Measurements from ENCODE around the gene AURKA. TPM values are rescaled to one million over a fixed set of nuclear protein-coding genes. Genes with fewer than 3 reads are reported as not detected.

The AURKA gene
- total and polyA plus RNA-seq, 9 of the 15 experiments (the other 6 are each of a cell fraction or from before 2014, with no cell fraction given): 72.7 to 162 (median 113) TPM

DNA sequence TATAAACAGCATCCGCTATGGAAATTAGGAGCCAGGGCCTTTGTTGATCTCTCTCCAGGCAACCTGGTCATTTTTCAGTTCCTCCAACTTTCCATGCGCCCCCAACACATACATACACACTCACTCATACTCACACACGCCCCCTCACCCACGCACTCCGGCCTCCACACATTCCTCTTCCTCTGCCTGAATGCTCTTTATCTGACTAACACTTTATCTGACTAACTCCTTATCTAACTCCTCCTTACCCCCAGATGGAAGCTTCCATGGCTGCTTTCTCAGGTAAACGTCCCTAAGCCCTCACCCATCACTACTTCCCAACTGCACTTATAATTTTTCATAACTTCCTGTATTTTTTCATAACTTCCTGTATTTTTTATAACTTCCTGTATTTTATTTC, 37.5 kb upstream of the AURKA start (continued):
- TF ChIP-seq, protein P1, sequence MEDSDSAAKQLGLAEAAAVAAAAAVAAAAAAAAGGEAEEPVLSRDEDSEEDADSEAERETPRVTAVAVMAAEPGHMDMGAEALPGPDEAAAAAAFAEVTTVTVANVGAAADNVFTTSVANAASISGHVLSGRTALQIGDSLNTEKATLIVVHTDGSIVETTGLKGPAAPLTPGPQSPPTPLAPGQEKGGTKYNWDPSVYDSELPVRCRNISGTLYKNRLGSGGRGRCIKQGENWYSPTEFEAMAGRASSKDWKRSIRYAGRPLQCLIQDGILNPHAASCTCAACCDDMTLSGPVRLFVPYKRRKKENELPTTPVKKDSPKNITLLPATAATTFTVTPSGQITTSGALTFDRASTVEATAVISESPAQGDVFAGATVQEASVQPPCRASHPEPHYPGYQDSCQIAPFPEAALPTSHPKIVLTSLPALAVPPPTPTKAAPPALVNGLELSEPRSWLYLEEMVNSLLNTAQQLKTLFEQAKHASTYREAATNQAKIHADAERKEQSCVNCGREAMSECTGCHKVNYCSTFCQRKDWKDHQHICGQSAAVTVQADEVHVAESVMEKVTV (CRISPR knock-in tag; IDR thresholded peaks at IDR 0.05): no peak
- TF ChIP-seq ILK (tag; IDR thresholded peaks at IDR 0.05; ENCODE audit: borderline replicate concordance, low read depth): no peak
- TF ChIP-seq TRIM24 (IDR thresholded peaks at IDR 0.05): peak; percentile 62 to 74
- no peak for TF ChIP-seq NEUROD1 (IDR thresholded peaks at IDR 0.05; ENCODE audit: borderline replicate concordance, low read depth, low read length, partially characterized antibody)
- peak; percentile 43; the same call in 1 of the 2 replicates for TF ChIP-seq RFX1 (IDR thresholded peaks at IDR 0.05)
- no peak for TF ChIP-seq ZNF668 (CRISPR knock-in tag; IDR thresholded peaks at IDR 0.05)
- peak; percentile 15; the same call in 1 of the 2 replicates for TF ChIP-seq KLF16 (IDR thresholded peaks at IDR 0.05)
- TF ChIP-seq, protein P2, sequence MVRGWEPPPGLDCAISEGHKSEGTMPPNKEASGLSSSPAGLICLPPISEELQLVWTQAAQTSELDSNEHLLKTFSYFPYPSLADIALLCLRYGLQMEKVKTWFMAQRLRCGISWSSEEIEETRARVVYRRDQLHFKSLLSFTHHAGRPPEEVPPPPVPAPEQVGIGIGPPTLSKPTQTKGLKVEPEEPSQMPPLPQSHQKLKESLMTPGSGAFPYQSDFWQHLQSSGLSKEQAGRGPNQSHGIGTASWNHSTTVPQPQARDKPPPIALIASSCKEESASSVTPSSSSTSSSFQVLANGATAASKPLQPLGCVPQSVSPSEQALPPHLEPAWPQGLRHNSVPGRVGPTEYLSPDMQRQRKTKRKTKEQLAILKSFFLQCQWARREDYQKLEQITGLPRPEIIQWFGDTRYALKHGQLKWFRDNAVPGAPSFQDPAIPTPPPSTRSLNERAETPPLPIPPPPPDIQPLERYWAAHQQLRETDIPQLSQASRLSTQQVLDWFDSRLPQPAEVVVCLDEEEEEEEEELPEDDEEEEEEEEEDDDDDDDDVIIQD (CRISPR knock-in tag; IDR thresholded peaks at IDR 0.05): no peak
- TF ChIP-seq MEF2D (tag; conservative IDR thresholded peaks at IDR 0.05; ENCODE audit: low read depth): no peak
- no peak for TF ChIP-seq ETV5 (CRISPR knock-in tag; IDR thresholded peaks at IDR 0.05; ENCODE audit: low read depth)
- TF ChIP-seq, protein P3, sequence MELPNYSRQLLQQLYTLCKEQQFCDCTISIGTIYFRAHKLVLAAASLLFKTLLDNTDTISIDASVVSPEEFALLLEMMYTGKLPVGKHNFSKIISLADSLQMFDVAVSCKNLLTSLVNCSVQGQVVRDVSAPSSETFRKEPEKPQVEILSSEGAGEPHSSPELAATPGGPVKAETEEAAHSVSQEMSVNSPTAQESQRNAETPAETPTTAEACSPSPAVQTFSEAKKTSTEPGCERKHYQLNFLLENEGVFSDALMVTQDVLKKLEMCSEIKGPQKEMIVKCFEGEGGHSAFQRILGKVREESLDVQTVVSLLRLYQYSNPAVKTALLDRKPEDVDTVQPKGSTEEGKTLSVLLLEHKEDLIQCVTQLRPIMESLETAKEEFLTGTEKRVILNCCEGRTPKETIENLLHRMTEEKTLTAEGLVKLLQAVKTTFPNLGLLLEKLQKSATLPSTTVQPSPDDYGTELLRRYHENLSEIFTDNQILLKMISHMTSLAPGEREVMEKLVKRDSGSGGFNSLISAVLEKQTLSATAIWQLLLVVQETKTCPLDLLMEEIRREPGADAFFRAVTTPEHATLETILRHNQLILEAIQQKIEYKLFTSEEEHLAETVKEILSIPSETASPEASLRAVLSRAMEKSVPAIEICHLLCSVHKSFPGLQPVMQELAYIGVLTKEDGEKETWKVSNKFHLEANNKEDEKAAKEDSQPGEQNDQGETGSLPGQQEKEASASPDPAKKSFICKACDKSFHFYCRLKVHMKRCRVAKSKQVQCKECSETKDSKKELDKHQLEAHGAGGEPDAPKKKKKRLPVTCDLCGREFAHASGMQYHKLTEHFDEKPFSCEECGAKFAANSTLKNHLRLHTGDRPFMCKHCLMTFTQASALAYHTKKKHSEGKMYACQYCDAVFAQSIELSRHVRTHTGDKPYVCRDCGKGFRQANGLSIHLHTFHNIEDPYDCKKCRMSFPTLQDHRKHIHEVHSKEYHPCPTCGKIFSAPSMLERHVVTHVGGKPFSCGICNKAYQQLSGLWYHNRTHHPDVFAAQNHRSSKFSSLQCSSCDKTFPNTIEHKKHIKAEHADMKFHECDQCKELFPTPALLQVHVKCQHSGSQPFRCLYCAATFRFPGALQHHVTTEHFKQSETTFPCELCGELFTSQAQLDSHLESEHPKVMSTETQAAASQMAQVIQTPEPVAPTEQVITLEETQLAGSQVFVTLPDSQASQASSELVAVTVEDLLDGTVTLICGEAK (IDR thresholded peaks at IDR 0.05): 0 out of 2 replicates have a peak, but pooled peaks have one; percentile 22
- TF ChIP-seq, protein P3 (CRISPR knock-in tag; IDR thresholded peaks at IDR 0.05): no peak
- no peak for TF ChIP-seq SMARCB1 (IDR thresholded peaks at IDR 0.05; ENCODE audit: insufficient read length, low read depth)
- peak; percentile 49; the same call in 1 of the 2 replicates for TF ChIP-seq FOSL1 (tag; conservative IDR thresholded peaks at IDR 0.05)
- no peak for TF ChIP-seq BRD9 (IDR thresholded peaks at IDR 0.05; ENCODE audit: low read depth, partially characterized antibody)
- TF ChIP-seq TAF9B (IDR thresholded peaks at IDR 0.05; ENCODE audit: partially characterized antibody): peak; percentile 20
- no peak for TF ChIP-seq ZNF707 (CRISPR knock-in tag; conservative IDR thresholded peaks at IDR 0.05)
- TF ChIP-seq NFATC3 (IDR thresholded peaks at IDR 0.05): no peak

All from K562 (cell line).